Adrenal gland (tissue), 12 donors: ENCODE measurements around the gene ACOT7. TPM values are rescaled to one million over a fixed set of nuclear protein-coding genes. Genes with fewer than 3 reads are reported as not detected.
A peak's percentile ranks its signal among the peaks of the same experiment; 100 is the strongest.

Source experiments
- DNase-seq, 7 donors: peaks; one replicate each; pipeline ENCODE4 v3.0.0-alpha.2; 2019 to 2020
- H3K27ac ChIP-seq, 5 donors: fragments of 200-600 bp; sonication (generic) in 4 of 5; 1 replicate in 3 of 5; 2 replicates in 2 of 5; pipeline versions ENCODE4 v1.5.1 to v1.8.0; 2016 to 2020; ENCODE audit warnings: mild to moderate bottlenecking in 1 of 5
- H3K27me3 ChIP-seq: fragments of 200-600 bp; 2 replicates; pipeline ENCODE4 v1.8.0; 2021
- H3K36me3 ChIP-seq, 2 donors: fragments of 200-600 bp; replicated peaks in 1 of 2; 1 replicate in 1 of 2; 2 replicates in 1 of 2; pipeline versions ENCODE4 v1.5.1 to v1.8.0; 2018 to 2022
- H3K4me1 ChIP-seq, 2 donors: fragments of 200-600 bp; replicated peaks in 1 of 2; 1 replicate in 1 of 2; 2 replicates in 1 of 2; pipeline versions ENCODE4 v1.5.1 to v1.8.0; 2018 to 2021
- H3K4me3 ChIP-seq, 4 donors: fragments of 200-600 bp; sonication (generic) in 3 of 4; one replicate each; pipeline ENCODE4 v1.5.1; 2016 to 2018
- H3K9me3 ChIP-seq, 3 donors: fragments of 200-600 bp; sonication (generic) in 1 of 3; replicated peaks in 1 of 3; 1 replicate in 2 of 3; 2 replicates in 1 of 3; pipeline versions ENCODE4 v1.5.1 to v1.8.0; 2016 to 2021
- CTCF ChIP-seq, 6 experiments: fragments of 450-650 bp in 4 of 6; fragments of 200-600 bp in 2 of 6; sonication (generic) in 1 of 6; IDR thresholded peaks; 1 replicate in 5 of 6; 2 replicates in 1 of 6; pipeline versions ENCODE4 v1.5.1 to v1.8.0; 2016 to 2021; ENCODE audit warnings: antibody characterized with exemption in 6 of 6, mild to moderate bottlenecking in 2 of 6, moderate library complexity in 1 of 6
- POLR2A ChIP-seq, 2 donors: fragments of 450-650 bp; IDR thresholded peaks; one replicate each; pipeline ENCODE4 v1.6.1; 2017; ENCODE audit warnings: antibody characterized with exemption in 2 of 2, mild to moderate bottlenecking in 2 of 2, moderate library complexity in 1 of 2
- WGBS, 4 donors: extraction: QIAGEN DNeasy Blood & Tissue Kit in 2 of 4; methylation state at CpG; one replicate each; pipeline versions ENCODE4 v1.1.5 to v1.1.7; 2013 to 2017; 5-methylcytosine and 5-hydroxymethylcytosine counted together
- intact Hi-C, 2 donors: fragments of 100-400 bp; cut with DNase I; formaldehyde crosslinking; loops; one replicate each; pipeline versions ENCODE4 v1.14.1 to v1.15.0; 2022 to 2023
- polyA plus RNA-seq, 3 donors: library from polyadenylated mRNA; stranded (reverse); fragments of 200-250 nt in 2 of 3; fragments of 350-450 nt in 1 of 3; fragmentation: Illumina TruSeq in 1 of 3; extraction: RNeasy Lipid Tissue Mini Kit (QIAGEN cat#74804) in 1 of 3; gene quantifications; one replicate each; pipeline ENCODE4 v1.2.3, GENCODE V29; 2013 to 2014
- total RNA-seq, 9 donors: library from RNA; depleted of rRNA in 4 of 9; stranded (reverse); fragments of >200 nt in 4 of 9; fragments of 120-200 nt in 1 of 9; fragmentation: NEBNext Ultra II Directional in 1 of 9; extraction: Animal tissue kit (Norgen Biotek cat#: 25700) in 1 of 9; gene quantifications; one replicate each; pipeline versions ENCODE4 v1.1.0 to v1.2.4, GENCODE V29; 2013 to 2023
- donor health status: healthy with polysubstance abuse.
- donor health status: Bipolar disorder and iron deficiency.
- donor health status: DM: yes; HTN: yes; CAD: no.
- donor health status: DM: no; HTN: no; CAD: no.
- donor health status: DM: no; HTN: no; CAD: no.
- donor health status: DM: yes; HTN: yes; CAD: no.

ACOT7 gene
- total and polyA plus RNA-seq, 12 donors: 8.4 to 29.4 (median 14.5) TPM

GRCh38 chr1:6357243-6357936, 36.2 kb downstream of the ACOT7 start:
- peaks cover 34 to 49% of the 10 kb centered on the region in 2 donors for H3K4me1 ChIP-seq
- intact Hi-C loops: loop anchor here in 1 of 2 donors (5.0 kb wide), 1 partner anchor 50 kb away; no protein-coding TSS in a partner anchor
- TF ChIP-seq CTCF (IDR thresholded peaks at IDR 0.05) (no peak), POLR2A (IDR thresholded peaks at IDR 0.05) (no peak)
- no peaks in the 10 kb centered on the region for H3K9me3 ChIP-seq
- H3K27me3 ChIP-seq: no peaks in the 10 kb centered on the region
- no peaks in the 10 kb centered on the region for H3K36me3 ChIP-seq
- H3K4me3 ChIP-seq: no peak overlapping the region
- peak overlapping the region in 1 of 5 donors; percentile 8 for H3K27ac ChIP-seq
- WGBS, 4 donors: 71 to 89% (median 85%) methylated on average over 9 to 11 of the region's 11 CpGs
- DNase-seq: no peak

GRCh38 chr1:6355621-6356020, 37.9 kb downstream of the ACOT7 start:
- H3K4me1 ChIP-seq: peaks cover 45 to 60% of the 10 kb centered on the region in 2 donors
- no peak for DNase-seq
- intact Hi-C loops: loop anchor here in 1 of 2 donors (5.0 kb wide), 1 partner anchor 52 kb away; no protein-coding TSS in a partner anchor
- no peak overlapping the region for H3K27ac ChIP-seq
- WGBS, 4 donors: 96 to 100% (median 97%) methylated on average over 4 to 11 of the region's 11 CpGs
- H3K27me3 ChIP-seq: no peaks in the 10 kb centered on the region
- H3K4me3 ChIP-seq: no peak overlapping the region
- no peaks in the 10 kb centered on the region for H3K36me3 ChIP-seq
- TF ChIP-seq POLR2A (IDR thresholded peaks at IDR 0.05): no peak
- TF ChIP-seq CTCF (IDR thresholded peaks at IDR 0.05): no peak
- no peaks in the 10 kb centered on the region for H3K9me3 ChIP-seq

- no peak for DNase-seq
- intact Hi-C loops: loop anchor here in 1 of 2 donors (5.0 kb wide), 1 partner anchor 53 kb away; no protein-coding TSS in a partner anchor
- Histone ChIP-seq H3K36me3 (no peaks in the 10 kb centered on the region), H3K9me3 (no peaks in the 10 kb centered on the region), H3K4me3 (no peak overlapping the region), H3K4me1 (peaks cover 40 to 52% of the 10 kb centered on the region in 2 donors), H3K27ac (peak overlapping the region in 3 of 5 donors; percentile 58 to 77 (median 76)), H3K27me3 (no peaks in the 10 kb centered on the region)
- 92 to 98% (median 96%) methylated on average over 6 to 12 of the region's 12 CpGs for whole genome bisulfite sequencing, 4 donors
- no peak for TF ChIP-seq CTCF (IDR thresholded peaks at IDR 0.05)
- TF ChIP-seq POLR2A (IDR thresholded peaks at IDR 0.05): no peak
Observed at GRCh38 chr1:6354659-6355317, 38.8 kb downstream of the ACOT7 start.

- Histone ChIP-seq H3K9me3 (no peaks in the 10 kb centered on the region), H3K27me3 (no peaks in the 10 kb centered on the region), H3K4me1 (peaks cover 33 to 45% of the 10 kb centered on the region in 2 donors), H3K27ac (peak overlapping the region; percentile 10 to 77 (median 74)), H3K36me3 (no peaks in the 10 kb centered on the region), H3K4me3 (no peak overlapping the region)
- DNase-seq: peak in 6 of 7 donors; percentile 80 to 96 (median 90)
- TF ChIP-seq CTCF (IDR thresholded peaks at IDR 0.05) (no peak), POLR2A (IDR thresholded peaks at IDR 0.05) (no peak)
- intact Hi-C loops: no loop called here
- 19 to 36% (median 29%) methylated on average over 9 to 14 of the region's 14 CpGs for WGBS, 4 donors
Observed at GRCh38 chr1:6353955-6354658, 39.5 kb downstream of the ACOT7 start.
